Endothelial cell of umbilical vein (primary cell): ENCODE results near the gene TFAP2B. TPM values are rescaled to one million over a fixed set of nuclear protein-coding genes. Genes with fewer than 3 reads are reported as not detected.

ENCODE experiments used
- BruUV-seq: library from RNA; stranded (reverse); fragments of 400-500 nt; replicated peaks from 2 replicates; lab custom pipeline; 2021; lab: Mats Ljungman, UMichigan
- CTCF ChIA-PET: fragments of 300-600, 350-600 bp; sonication (Branson Sonifier 250); formaldehyde crosslinking; loops from one replicate; lab custom pipeline; 2021; ENCODE audit warnings: antibody characterized with exemption, inconsistent platforms; lab: Charles Lee
- POLR2A ChIA-PET: fragments of 300-600, 350-600 bp; sonication (Branson Sonifier 250); formaldehyde crosslinking; loops from one replicate; lab custom pipeline; 2021; ENCODE audit warnings: antibody characterized with exemption, inconsistent platforms; lab: Charles Lee
- DNase-seq: peaks from one replicate; pipeline ENCODE4 v3.0.0-alpha.2; 2011; ENCODE audit warnings: low read depth, low spot score
- FAIRE-seq: peaks from 2 replicates; lab custom pipeline; 2011; peaks lifted over from hg19 to GRCh38; lab: Jason Lieb, UNC
- H2AFZ ChIP-seq: 2 replicates; pipeline ENCODE4 v1.6.0; 2012; ENCODE audit warnings: low read depth, low read length, control low read depth, inconsistent platforms
- H3K27ac ChIP-seq: 2 replicates; pipeline ENCODE4 v1.5.1; 2011; ENCODE audit warnings: low read depth, mild to moderate bottlenecking, control low read depth, low read length, moderate library complexity; ENCODE audit not compliant: insufficient read depth
- H3K27me3 ChIP-seq, 2 experiments: 2 replicates each; pipeline versions ENCODE4 v1.6.0 to v1.6.1; 2011; ENCODE audit warnings: low read length in 2 of 2, mixed read lengths in 1 of 2; ENCODE audit not compliant: control insufficient read depth in 2 of 2, insufficient read depth in 2 of 2
- H3K36me3 ChIP-seq, 2 experiments: 2 replicates in 1 of 2; 3 replicates in 1 of 2; pipeline ENCODE4 v1.5.1; 2011; ENCODE audit warnings: low read length in 2 of 2, mild to moderate bottlenecking in 1 of 2, moderate library complexity in 1 of 2; ENCODE audit not compliant: control insufficient read depth in 2 of 2, insufficient read depth in 2 of 2; ENCODE audit errors: extremely low read depth in 1 of 2
- H3K4me1 ChIP-seq: 3 replicates; pipeline ENCODE4 v1.5.1; 2011; ENCODE audit warnings: mild to moderate bottlenecking, low read length; ENCODE audit not compliant: control insufficient read depth, insufficient read depth; ENCODE audit errors: extremely low read depth
- H3K4me2 ChIP-seq: 2 replicates; pipeline ENCODE4 v1.6.1; 2011; ENCODE audit warnings: low read length, control low read depth, mixed read lengths; ENCODE audit not compliant: insufficient read depth
- H3K4me3 ChIP-seq, 3 experiments: fragments of 200-600 bp in 1 of 3; sonication (generic), shearing (Covaris generic) in 1 of 3; replicated peaks in 1 of 3; 2 replicates each; pipeline ENCODE4 v1.5.1; 2011 to 2016; ENCODE audit warnings: control low read depth in 3 of 3, low read length in 3 of 3, mild to moderate bottlenecking in 2 of 3, inconsistent platforms in 1 of 3, low read depth in 1 of 3, moderate library complexity in 1 of 3; ENCODE audit not compliant: insufficient read depth in 1 of 3
- H3K79me2 ChIP-seq: 2 replicates; pipeline ENCODE4 v1.6.0; 2012; ENCODE audit warnings: low read length, inconsistent platforms; ENCODE audit not compliant: control insufficient read depth, insufficient read depth
- H3K9ac ChIP-seq: replicated peaks from 2 replicates; pipeline ENCODE3; 2011; ENCODE audit warnings: low read length, control low read depth; ENCODE audit not compliant: insufficient read depth; ENCODE audit errors: extremely low read depth
- H3K9me1 ChIP-seq: replicated peaks from 3 replicates; pipeline ENCODE4 v1.6.0; 2011; ENCODE audit warnings: mild to moderate bottlenecking, low read length; ENCODE audit not compliant: control insufficient read depth, insufficient read depth; ENCODE audit errors: extremely low read depth
- H3K9me3 ChIP-seq: replicated peaks from 2 replicates; pipeline ENCODE4 v1.5.1; 2012; ENCODE audit warnings: low read length, inconsistent platforms; ENCODE audit not compliant: control insufficient read depth, insufficient read depth
- H4K20me1 ChIP-seq: replicated peaks from 2 replicates; pipeline ENCODE3; 2011; ENCODE audit warnings: mild to moderate bottlenecking, low read length; ENCODE audit not compliant: control insufficient read depth, insufficient read depth; ENCODE audit errors: extremely low read depth
- CTCF ChIP-seq, 2 donors: IDR thresholded peaks; 1 replicate in 1 of 2; 2 replicates in 1 of 2; pipeline ENCODE4 v1.5.1; 2011; ENCODE audit warnings: low read length in 2 of 2, mild to moderate bottlenecking in 2 of 2, moderate library complexity in 2 of 2, control low read depth in 1 of 2, inconsistent platforms in 1 of 2, low read depth in 1 of 2; ENCODE audit not compliant: insufficient read depth in 1 of 2; ENCODE audit errors: extremely low read depth in 1 of 2
- EZH2 ChIP-seq: IDR thresholded peaks from 2 replicates; pipeline ENCODE4 v1.6.1; 2012; ENCODE audit warnings: borderline replicate concordance, low read depth, mild to moderate bottlenecking, moderate library complexity, low read length, inconsistent platforms; ENCODE audit not compliant: severe bottlenecking
- FOS ChIP-seq: IDR thresholded peaks from 2 replicates; pipeline ENCODE4 v1.6.1; 2011; ENCODE audit warnings: mild to moderate bottlenecking, low read length, moderate library complexity, borderline replicate concordance; ENCODE audit not compliant: insufficient read depth
- GATA2 ChIP-seq: IDR thresholded peaks from 2 replicates; pipeline ENCODE4 v1.7.0; 2011; ENCODE audit warnings: low read depth, mild to moderate bottlenecking, moderate library complexity, mixed read lengths, low read length; ENCODE audit not compliant: insufficient read length, insufficient read depth
- JUN ChIP-seq: IDR thresholded peaks from 2 replicates; pipeline ENCODE4 v1.6.1; 2011; ENCODE audit warnings: borderline replicate concordance, low read depth; ENCODE audit not compliant: insufficient read length, insufficient read depth
- MAX ChIP-seq: IDR thresholded peaks from 2 replicates; pipeline ENCODE4 v1.6.1; 2011; ENCODE audit not compliant: insufficient read depth, insufficient read length
- MYC ChIP-seq: IDR thresholded peaks from one replicate; pipeline ENCODE4 v1.6.1; 2011; ENCODE audit warnings: mild to moderate bottlenecking, low read depth, low read length
- POLR2A ChIP-seq: IDR thresholded peaks from 2 replicates; pipeline ENCODE4 v1.6.1; 2012; ENCODE audit warnings: low read depth, mild to moderate bottlenecking, control low read depth, low read length
- POLR2AphosphoS5 ChIP-seq: IDR thresholded peaks from 2 replicates; pipeline ENCODE4 v1.6.1; 2012; ENCODE audit warnings: low read depth, mild to moderate bottlenecking, control low read depth, low read length, moderate library complexity; ENCODE audit not compliant: insufficient read depth
- dilution Hi-C: fragments of 300-500 bp; cut with MboI; formaldehyde crosslinking; loops from one replicate; pipeline ENCODE4 v1.15.0; 2019; ENCODE audit warnings: low sequenced_read_pairs; ENCODE audit not compliant: extremely low pct_ligation_motif_present
- intact Hi-C: fragments of 100-400 bp; cut with micrococcal nuclease; formaldehyde crosslinking; loops from one replicate; pipeline ENCODE4 v1.10.0; 2022
- polyA plus RNA-seq, 4 experiments: library from polyadenylated mRNA; depleted of rRNA in 3 of 4; stranded (reverse) in 3 of 4; unstranded in 1 of 4; fragments of >200 nt; gene quantifications; 2 replicates each; pipeline versions ENCODE4 v1.2.1 to v1.2.3, GENCODE V29; 2011 to 2012; ENCODE audit warnings: missing spikeins in 1 of 4
- total RNA-seq: library from RNA; stranded (reverse); gene quantifications from 2 replicates; pipeline ENCODE4 v1.2.3, GENCODE V29; 2021

TFAP2B gene
- total and polyA plus RNA-seq, 2 donors (not counting 3 experiments of a cell fraction or from before 2014, with no cell fraction given) = not detected

GRCh38 chr6:50851049-50851845 lies 32.6 kb downstream of the TFAP2B start:
- Histone ChIP-seq H3K9me1 (no peaks in the 10 kb centered on the region), H3K79me2 (no peaks in the 10 kb centered on the region), H3K4me2 (no peak overlapping the region), H3K27me3 (peaks cover 28 to 49% of the 10 kb centered on the region in 2 experiments), H3K4me1 (no peaks in the 10 kb centered on the region), H3K9me3 (no peaks in the 10 kb centered on the region), H3K36me3 (no peaks in the 10 kb centered on the region), H3K9ac (no peak overlapping the region), H4K20me1 (no peaks in the 10 kb centered on the region), H3K27ac (no peak overlapping the region), H2AFZ (no peak overlapping the region), H3K4me3 (no peak overlapping the region)
- TF ChIP-seq EZH2 (no peak), GATA2 (no peak), JUN (no peak), POLR2AphosphoS5 (no peak), MAX (no peak), CTCF (IDR thresholded peaks at IDR 0.05; ENCODE audit: extremely low read depth in 1 of 2, insufficient read depth in 1 of 2, low read depth in 1 of 2, low read length in 2 of 2) (no peak), POLR2A (no peak), MYC (no peak), FOS (no peak)
- no peak for DNase-seq
- no peak for FAIRE-seq
- ChIA-PET POLR2A (no interaction called here), CTCF (interaction anchor here (0.6 to 1.0 kb wide), 2 partner anchors 10 to 30 kb away, joined by 3 read pairs; no protein-coding TSS in a partner anchor)
- no TSS peak for BruUV-seq
- dilution Hi-C loops (no loop called here), intact Hi-C loops (no loop called here)
